GM21576 (cell line): ENCODE data around the gene WFDC1.

Experiments
- ATAC-seq: cut with Tn5 transposase; IDR thresholded peaks from one replicate; pipeline ENCODE4 v1.9.1; 2021; ENCODE audit warnings: mild to moderate bottlenecking, moderate library complexity; ENCODE audit not compliant: unreplicated experiment

Gene WFDC1

GRCh38 chr16:84350685-84351400 lies 56.2 kb downstream of the WFDC1 start:
- ATAC-seq, result no peak

DNA sequence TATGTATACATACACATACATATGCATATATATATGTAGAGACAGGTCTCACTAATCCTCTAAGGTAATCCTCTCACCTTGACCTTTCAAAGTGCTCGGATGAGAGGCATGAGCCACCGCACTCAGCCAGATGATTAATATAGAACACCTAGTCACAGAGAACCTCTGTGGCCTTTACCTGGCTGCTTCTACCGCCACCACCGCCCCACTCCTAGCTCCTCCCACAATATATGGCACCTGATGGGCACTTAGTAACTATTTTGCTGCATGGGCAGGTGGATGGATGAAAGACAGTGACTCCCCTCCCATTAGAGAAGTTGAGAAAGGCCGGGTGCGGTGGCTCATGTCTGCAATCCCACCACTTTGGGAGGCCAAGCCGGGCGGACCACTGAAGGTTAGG lies 57.0 kb downstream of the WFDC1 start:
- no peak for ATAC-seq

- no peak for ATAC-seq
Measured at GRCh38 chr16:84354306-84354705, 59.6 kb downstream of the WFDC1 start.

DNA sequence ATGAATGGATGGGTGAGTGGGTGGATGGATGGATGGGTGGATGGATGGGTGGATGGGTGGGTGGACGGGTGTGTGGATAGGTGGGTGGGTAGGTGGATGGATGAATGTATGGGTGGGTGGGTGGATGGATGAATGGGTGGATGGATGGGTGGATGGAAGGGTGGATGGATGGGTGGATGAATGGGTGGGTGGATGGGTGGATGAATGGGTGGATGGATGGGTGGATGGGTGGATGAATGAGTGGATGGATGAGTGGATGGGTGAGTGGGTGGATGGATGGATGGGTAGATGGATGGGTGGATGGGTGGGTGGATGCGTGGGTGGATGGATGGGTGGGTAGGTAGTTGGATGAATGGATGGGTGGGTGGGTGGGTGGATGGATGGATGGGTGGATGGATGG lies 60.5 kb downstream of the WFDC1 start:
- ATAC-seq, result no peak

DNA sequence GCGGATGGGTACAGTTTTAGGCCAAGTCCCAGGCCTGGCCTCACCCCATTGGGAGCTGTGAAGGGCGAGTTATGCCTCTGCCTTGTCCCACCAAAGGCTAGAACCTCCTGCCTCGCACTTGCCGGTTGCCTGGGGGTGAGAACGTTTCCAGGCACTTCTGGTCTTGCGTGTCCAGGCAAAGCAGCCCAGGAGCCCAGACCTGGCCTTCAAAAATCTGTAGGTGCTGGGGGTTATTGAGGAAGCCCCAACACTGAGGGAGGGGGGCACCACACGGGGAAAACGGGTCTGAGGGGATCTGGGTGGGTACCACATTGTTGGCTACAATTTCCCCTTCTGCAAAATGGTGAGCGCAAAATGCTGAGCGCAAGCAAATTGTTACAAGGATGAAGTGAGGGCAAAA lies 61.5 kb downstream of the WFDC1 start:
- ATAC-seq, result no peak

GRCh38 chr16:84356591-84357116 lies 62.0 kb downstream of the WFDC1 start:
- ATAC-seq, result no peak

GRCh38 chr16:84357191-84357651 lies 62.5 kb downstream of the WFDC1 start:
- ATAC-seq, result no peak

DNA sequence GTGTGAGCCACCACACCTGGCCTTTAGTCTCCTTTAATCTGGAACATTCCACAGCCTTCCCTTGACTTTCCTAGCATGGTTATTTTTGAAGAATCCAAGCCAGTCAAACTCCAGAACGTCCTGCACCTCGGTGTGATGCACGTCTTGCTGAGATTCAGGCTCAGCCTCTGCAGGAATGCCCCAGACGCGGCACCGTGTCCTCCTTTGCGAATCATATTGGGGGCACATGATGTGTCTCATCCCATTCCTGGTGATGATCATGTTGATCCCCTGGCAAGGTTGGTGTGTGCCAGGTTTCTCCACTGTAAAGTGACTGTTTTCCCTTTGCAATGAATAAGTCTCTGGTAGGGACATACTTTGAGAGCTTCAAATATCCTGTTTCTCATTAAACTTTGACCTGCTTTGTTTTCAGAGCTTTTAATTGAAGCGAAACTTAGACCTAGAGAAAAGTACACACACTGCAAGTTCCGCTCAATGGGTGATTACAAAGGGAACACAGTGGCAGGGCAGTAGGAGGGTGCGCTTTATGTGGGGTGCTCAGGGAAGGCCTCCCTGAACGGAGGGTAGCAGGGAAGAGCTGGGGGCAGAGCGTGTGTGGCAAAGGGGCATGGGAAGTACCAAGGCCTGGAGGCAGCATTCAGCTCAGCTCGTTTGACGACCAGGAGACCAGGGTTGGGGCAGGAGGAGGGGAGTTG lies 64.1 kb downstream of the WFDC1 start:
- ATAC-seq, result no peak

DNA sequence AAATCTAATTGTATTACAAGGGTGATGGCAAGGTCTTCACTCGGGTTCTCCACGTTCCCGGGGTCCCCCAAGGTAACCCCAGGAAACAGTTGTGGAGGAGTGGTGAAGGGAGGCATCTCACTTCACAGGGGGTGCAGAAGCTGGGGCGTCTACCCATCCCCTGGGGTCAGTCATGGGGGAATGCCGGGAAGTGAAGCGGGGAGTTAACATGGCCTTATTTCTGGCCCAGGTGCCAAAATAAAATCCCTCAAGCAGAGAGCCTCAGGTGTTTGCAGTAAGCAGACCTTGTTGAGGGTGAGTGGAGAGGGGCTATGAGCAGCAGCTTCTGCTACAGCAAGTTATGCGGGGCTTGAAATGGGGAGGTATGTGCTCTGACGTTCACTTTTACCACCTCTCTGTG lies 64.6 kb downstream of the WFDC1 start:
- ATAC-seq, result no peak

DNA sequence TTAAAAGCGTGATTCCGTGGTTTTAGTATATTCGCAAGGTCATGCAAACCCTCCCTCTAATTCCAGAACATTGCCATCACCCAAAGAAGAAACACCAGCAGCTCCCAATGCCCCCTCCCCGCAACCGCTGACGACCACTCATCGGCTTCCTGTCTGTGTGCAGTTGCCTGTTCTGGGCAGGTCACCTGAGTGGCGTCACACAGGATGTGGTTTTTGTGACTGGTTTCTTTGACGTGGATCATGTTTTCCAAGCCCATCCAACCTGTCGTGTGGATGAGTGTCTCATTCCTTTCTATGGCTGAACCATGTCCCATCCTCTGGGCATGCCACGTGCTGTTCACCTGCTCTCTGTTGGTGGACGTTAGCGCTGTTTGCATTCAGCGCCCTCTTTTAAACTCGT lies 65.5 kb downstream of the WFDC1 start:
- no peak for ATAC-seq

DNA sequence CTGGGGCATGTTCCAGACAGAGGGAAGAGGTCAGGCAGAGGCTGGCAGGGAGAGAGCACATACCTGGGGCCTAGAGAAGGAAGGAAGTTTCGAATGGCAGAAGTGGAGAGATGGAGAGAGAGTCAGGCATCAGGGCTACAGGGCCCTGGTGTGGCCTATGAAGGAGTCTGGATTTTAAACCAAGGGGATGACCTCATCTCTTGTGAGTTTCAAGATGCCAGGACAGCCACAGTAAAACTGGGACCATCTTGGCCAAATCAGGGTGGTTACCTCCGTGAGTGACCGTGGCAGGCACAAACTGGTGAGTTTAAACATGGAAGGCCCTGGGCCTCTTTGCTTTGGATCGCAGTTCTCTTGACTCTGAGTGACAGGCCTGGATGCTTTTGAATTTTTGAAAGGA lies 66.1 kb downstream of the WFDC1 start:
- ATAC-seq, result no peak

GRCh38 chr16:84361546-84361945 lies 66.9 kb downstream of the WFDC1 start:
- ATAC-seq, result no peak

DNA sequence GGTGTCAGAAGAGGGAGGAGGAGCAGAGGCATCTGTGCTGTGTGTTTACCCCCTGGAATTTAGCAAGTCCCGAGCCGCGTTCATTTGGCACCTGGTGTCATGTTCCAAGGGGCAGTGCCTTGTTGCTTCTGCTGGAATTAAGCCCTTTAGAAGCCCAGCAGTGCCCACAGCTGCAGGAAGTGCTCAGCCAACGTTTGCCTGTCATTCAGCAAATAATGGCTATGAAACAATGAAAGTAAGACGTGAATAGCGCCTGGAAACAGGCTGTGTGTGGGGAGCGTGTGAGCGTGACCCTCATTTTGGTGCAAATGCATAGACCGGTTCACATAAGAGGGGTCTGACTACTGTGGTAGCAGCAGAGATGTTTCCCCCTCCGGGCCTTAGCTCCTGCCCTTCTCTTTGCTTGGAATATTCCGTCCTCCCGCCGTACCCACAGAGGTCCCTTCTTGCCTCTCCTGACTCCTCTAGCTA lies 67.8 kb downstream of the WFDC1 start:
- no peak for ATAC-seq

DNA sequence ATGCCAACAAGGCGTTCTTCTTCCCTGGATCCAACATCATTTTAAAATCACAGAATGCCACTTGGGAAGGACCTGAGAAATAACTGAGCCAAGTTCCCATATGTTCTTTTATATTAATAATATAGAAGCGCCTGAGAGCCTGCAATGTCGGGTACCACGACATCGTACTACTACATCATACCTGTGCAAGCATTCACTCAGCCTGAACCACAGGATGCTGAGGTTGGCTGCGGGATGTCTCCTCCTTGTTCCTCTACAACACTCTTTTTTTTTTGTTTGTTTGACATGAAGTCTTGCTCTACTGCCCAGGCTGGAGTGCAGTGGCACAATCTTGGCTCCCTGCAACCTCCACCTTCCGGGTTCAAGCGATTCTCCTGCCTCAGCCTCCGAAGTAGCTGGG lies 71.5 kb downstream of the WFDC1 start:
- no peak for ATAC-seq

- no peak for ATAC-seq
Measured at GRCh38 chr16:84367297-84367680, 72.6 kb downstream of the WFDC1 start.

DNA sequence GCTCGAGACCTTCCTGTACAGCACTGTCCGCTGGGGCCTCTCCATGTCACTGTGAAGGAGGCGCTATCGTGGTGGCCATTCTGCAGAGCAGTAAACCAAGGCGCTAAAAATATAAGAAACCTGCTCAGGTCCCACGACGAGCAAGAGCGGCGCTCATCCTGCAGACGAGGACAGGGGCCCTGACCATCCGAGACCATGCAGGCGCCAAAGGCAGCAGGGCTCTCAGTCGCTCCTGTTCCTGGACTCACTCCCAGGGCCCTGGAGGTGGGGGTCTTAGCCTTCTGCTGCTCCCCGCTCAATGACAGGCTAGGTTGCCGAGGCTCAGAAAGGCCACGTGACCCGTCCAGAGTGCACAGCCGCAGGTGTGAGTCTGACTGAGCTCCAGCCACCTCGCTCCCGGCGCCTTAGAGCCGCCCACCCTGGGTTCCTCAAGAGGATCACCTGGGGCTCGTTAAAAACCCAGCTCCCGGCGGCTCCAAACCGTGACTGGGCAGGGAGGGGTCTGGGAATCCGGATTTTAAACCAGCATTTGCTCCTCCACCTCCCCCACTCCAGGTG lies 73.2 kb downstream of the WFDC1 start:
- ATAC-seq, result no peak

DNA sequence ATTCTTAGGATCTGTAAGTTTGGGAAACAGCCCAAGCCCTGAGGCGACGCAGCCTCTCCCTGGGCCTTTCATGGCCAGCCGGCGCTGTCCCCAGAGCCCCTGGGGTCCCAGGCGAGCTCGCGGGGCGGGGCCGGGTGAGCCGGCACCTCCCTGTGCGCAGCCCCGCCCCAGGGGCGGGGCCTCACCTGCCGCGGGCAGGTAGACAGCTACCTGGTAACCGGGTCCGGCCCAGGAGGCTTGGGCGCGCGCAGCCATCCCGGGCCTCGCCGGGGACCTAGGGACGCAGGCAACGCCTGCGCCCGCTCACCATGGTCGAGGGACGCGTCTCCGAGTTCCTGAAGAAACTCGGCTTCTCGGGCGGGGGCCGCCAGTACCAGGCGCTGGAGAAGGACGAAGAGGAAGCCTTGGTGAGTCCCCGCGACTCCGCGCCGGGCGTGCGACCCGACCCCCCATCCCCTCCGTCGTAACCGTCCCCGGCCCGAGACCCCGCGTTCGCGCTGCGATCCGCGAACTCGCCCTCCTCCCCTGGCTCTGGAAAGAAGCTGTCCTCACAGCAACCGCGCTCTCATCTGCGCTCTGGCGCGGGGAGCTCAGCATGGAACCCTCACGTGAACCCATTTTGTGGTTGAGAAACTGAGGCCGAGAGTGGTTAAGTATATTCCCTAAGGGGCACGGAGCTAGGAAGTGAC lies 73.8 kb downstream of the WFDC1 start, which contains the start of gene ATP2C2:
ATP2C2 (plus strand) TSS at position 231 of the 689 bp plus-strand sequence; CDS start at position 309, 78 bp downstream.
- no peak for ATAC-seq

DNA sequence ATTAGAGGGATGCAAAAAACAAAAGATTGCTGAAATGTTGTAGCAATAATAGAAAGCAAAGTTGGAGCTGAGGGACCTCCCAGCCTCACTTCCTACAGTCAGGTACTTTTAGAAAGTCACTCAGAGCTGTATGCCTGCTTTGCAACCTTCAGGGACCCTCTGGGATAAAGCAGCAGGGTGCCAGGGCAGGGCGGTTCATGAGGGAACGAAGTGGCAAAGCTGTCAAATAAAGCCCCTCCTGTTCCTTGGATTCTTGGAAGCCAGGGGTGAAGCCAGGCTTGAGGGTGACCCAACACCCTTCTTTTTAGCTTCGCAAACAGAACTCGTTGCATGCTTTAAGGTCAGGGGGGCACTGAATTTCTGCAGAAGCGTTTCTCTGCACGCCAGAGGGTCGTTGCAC lies 74.4 kb downstream of the WFDC1 start:
- no peak for ATAC-seq

DNA sequence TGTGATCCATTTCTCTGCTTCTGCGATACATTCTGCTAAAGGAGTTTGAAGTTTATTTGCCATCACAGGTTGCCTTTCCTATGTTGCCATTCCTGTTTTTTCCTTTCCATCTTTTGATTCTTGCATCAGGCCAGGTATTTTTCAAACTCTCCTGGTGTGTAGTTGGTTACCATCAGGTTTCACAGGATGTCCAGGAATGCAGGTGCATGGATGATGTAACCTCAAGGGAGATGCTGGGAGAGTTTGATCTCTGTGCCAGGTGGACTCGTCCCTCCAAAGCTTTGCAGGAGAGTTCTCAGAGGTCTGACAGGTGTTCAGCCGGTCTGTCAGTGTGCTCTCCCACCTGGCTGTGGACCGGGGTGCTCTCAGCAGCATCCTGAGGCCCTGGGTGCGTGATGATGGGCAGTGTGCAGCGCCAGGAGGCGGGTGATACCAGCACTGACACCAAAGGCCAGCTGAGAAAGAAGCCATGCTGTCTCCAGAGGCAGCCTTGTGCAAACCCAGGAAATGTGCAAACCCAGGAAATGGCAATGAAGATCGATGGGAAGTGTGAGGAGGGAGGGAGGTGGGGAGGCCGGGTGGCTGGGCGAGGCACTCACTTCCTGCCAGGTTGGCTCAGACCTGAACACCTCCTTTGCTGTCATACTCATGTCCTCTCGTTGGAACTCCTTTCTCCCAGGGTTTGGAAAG lies 75.4 kb downstream of the WFDC1 start:
- ATAC-seq, result no peak

DNA sequence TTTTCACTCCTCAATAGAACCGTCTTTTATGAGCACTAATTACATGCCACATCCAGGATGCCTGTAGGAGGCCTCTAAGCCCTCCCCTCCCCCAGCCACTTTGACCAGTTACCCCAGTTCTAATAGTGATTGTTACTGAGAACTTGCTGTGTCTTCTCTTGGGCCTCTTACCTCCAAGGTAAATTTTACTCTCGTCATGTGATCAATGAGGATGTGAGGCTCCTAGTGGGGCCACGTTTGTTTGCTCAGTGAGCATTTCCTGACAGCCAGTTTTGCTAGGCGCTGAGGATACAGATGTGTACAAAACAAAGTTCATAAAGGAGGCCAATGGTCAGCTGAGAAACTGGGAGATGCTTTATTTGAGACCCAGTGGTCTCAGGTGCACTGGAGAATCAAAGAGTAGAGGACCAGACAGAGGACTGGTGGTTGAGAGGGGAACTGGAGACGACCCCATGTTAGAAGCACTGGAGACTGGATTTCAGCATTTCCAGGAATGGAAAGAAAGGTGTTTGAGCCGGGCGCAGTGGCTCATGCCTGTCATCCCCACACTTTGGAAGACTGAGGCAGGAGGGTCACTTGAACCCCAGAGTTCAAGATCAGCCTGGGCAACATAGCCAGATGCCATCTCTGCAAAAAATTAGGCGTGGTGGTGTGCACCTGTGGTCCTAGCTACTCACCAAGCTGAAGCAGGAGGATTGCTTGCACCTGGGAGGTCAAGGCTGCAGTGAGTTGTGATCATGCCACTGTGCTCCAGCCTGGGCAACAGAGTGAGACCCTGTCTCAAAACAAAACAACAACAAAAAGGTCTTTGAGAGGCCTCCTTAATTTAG lies 76.3 kb downstream of the WFDC1 start:
- ATAC-seq, result no peak
